HepG2 (cell line): ENCODE measurements around the gene DOCK9. TPM values are rescaled to one million over a fixed set of nuclear protein-coding genes. Genes with fewer than 3 reads are reported as not detected.

Experiments
- ATAC-seq: fragments of 200-7000 bp; cut with Tn5 transposase; 3 replicates; pipeline ENCODE4 v1.9.1; 2020; ENCODE audit warnings: mild to moderate bottlenecking, moderate library complexity
- BruUV-seq: library from RNA; stranded (reverse); fragments of 400-500 nt; replicated peaks from 2 replicates; lab custom pipeline; 2021; lab: Mats Ljungman, UMichigan
- CTCF ChIA-PET: fragments of 300-600 bp; formaldehyde crosslinking; extraction: SDS; loops from one replicate; lab custom pipeline; 2021; ENCODE audit warnings: low total read pairs, inconsistent platforms, low intra/inter-chr PET ratio; lab: Yijun Ruan, JAX
- POLR2A ChIA-PET: fragments of 350-600 bp; sonication (Branson Sonifier 250); formaldehyde crosslinking; loops from one replicate; lab custom pipeline; 2020; ENCODE audit warnings: antibody characterized with exemption, inconsistent platforms; lab: Yijun Ruan, JAX
- DNase-seq: peaks from one replicate; pipeline ENCODE4 v3.0.0-alpha.2; 2015; ENCODE audit warnings: low spot score
- FAIRE-seq: peaks from 3 replicates; lab custom pipeline; 2011; peaks lifted over from hg19 to GRCh38; lab: Jason Lieb, UNC
- H2AFZ ChIP-seq: one replicate; pipeline ENCODE4 v1.6.1; 2011; ENCODE audit warnings: low read length, inconsistent platforms
- H3K27ac ChIP-seq: fragments of 300-600 bp; 3 replicates; pipeline ENCODE4 v1.8.0; 2011; ENCODE audit warnings: mixed run types, mild to moderate bottlenecking, mixed read lengths, low read length, inconsistent platforms; ENCODE audit not compliant: insufficient read depth; ENCODE audit errors: extremely low read length
- H3K27me3 ChIP-seq, 2 experiments: fragments of 200-600 bp in 1 of 2; 2 replicates in 1 of 2; 3 replicates in 1 of 2; pipeline versions ENCODE4 v1.6.0 to v1.8.0; 2011; ENCODE audit warnings: low read length in 2 of 2, mild to moderate bottlenecking in 2 of 2, moderate library complexity in 2 of 2, inconsistent platforms in 1 of 2; ENCODE audit not compliant: insufficient read depth in 2 of 2, control insufficient read depth in 1 of 2
- H3K36me3 ChIP-seq, 2 experiments: fragments of 200-600 bp in 1 of 2; replicated peaks in 1 of 2; 2 replicates in 1 of 2; 3 replicates in 1 of 2; pipeline versions ENCODE4 v1.5.1 to v1.8.0; 2011; ENCODE audit warnings: low read length in 2 of 2, inconsistent platforms in 1 of 2; ENCODE audit not compliant: insufficient read depth in 2 of 2, control insufficient read depth in 1 of 2
- H3K4me1 ChIP-seq: 2 replicates; pipeline ENCODE4 v1.5.1; 2012; ENCODE audit warnings: low read length, inconsistent platforms; ENCODE audit not compliant: insufficient read depth
- H3K4me2 ChIP-seq: 2 replicates; pipeline ENCODE4 v1.6.0; 2011; ENCODE audit warnings: low read depth, low read length, inconsistent platforms
- H3K4me3 ChIP-seq, 3 experiments: fragments of 200-600 bp in 1 of 3; sonication (generic), shearing (Covaris generic) in 1 of 3; replicated peaks in 1 of 3; 2 replicates each; pipeline ENCODE4 v1.5.1; 2011 to 2016; ENCODE audit warnings: low read length in 3 of 3, inconsistent platforms in 2 of 3, low read depth in 2 of 3, mild to moderate bottlenecking in 2 of 3, control low read depth in 1 of 3, mixed read lengths in 1 of 3; ENCODE audit not compliant: insufficient read depth in 1 of 3
- H3K79me2 ChIP-seq: one replicate; pipeline ENCODE4 v1.6.1; 2011; ENCODE audit warnings: low read length, inconsistent platforms; ENCODE audit not compliant: insufficient read depth
- H3K9ac ChIP-seq: 2 replicates; pipeline ENCODE4 v1.6.0; 2011; ENCODE audit warnings: mild to moderate bottlenecking, low read depth, low read length, inconsistent platforms; ENCODE audit not compliant: insufficient read depth
- H3K9me3 ChIP-seq: 2 replicates; pipeline ENCODE4 v1.5.1; 2012; ENCODE audit warnings: mild to moderate bottlenecking, low read length
- H4K20me1 ChIP-seq: 2 replicates; pipeline ENCODE4 v1.6.0; 2011; ENCODE audit warnings: inconsistent platforms, mild to moderate bottlenecking, low read length, moderate library complexity; ENCODE audit not compliant: insufficient read depth
- LCORL ChIP-seq, 2 experiments: fragments of 450-650 bp in 1 of 2; sonication (generic) in 1 of 2; formaldehyde crosslinking in 1 of 2; IDR thresholded peaks; 2 replicates each; pipeline versions ENCODE4 v1.5.0 to v1.6.1; 2017 to 2020; ENCODE audit warnings: antibody characterized with exemption in 1 of 2, missing genetic modification reagents in 1 of 2
- MXD3 ChIP-seq: IDR thresholded peaks from 2 replicates; pipeline ENCODE4 v1.6.1; 2016; ENCODE audit warnings: mild to moderate bottlenecking, missing biosample characterization, missing genetic modification reagents
- PBX2 ChIP-seq: IDR thresholded peaks from 2 replicates; pipeline ENCODE4 v1.6.1; 2016; ENCODE audit warnings: control low read depth
- RNF2 ChIP-seq: fragments of 450-650 bp; conservative IDR thresholded peaks from 2 replicates; pipeline ENCODE4 v1.6.1; 2016; ENCODE audit warnings: low read depth
- RORA ChIP-seq: sonication (generic); formaldehyde crosslinking; IDR thresholded peaks from 2 replicates; pipeline ENCODE4 v1.5.0; 2020; ENCODE audit warnings: mild to moderate bottlenecking, missing genetic modification reagents, moderate library complexity
- SMARCC2 ChIP-seq: fragments of 450-650 bp; IDR thresholded peaks from 2 replicates; pipeline ENCODE4 v1.6.1; 2017; ENCODE audit warnings: antibody characterized with exemption, mild to moderate bottlenecking
- ZNF570 ChIP-seq: sonication (generic); formaldehyde crosslinking; IDR thresholded peaks from 2 replicates; pipeline ENCODE4 v1.4.0; 2020; ENCODE audit warnings: mild to moderate bottlenecking, missing genetic modification reagents, borderline replicate concordance
- ZUFSP ChIP-seq: sonication (generic); formaldehyde crosslinking; IDR thresholded peaks from 2 replicates; pipeline ENCODE4 v1.9.0; 2021; ENCODE audit warnings: missing genetic modification reagents, mild to moderate bottlenecking, borderline replicate concordance
- WGBS: methylation state at CpG from one replicate; pipeline ENCODE4 v1.1.6; 2017; ENCODE audit warnings: low lambda C conversion rate; 5-methylcytosine and 5-hydroxymethylcytosine counted together
- in situ Hi-C: cut with HindIII; loops from 2 replicates; pipeline ENCODE4 v1.10.0; 2017; ENCODE audit warnings: low pct_unique_long_range_greater_than_20kb; ENCODE audit not compliant: extremely low pct_ligation_motif_present
- intact Hi-C: fragments of 100-400 bp; cut with micrococcal nuclease; formaldehyde crosslinking; loops from one replicate; pipeline ENCODE4 v1.10.0; 2022; ENCODE audit not compliant: unreplicated experiment
- polyA plus RNA-seq, 8 experiments: library from polyadenylated mRNA; depleted of rRNA in 3 of 8; stranded (reverse) in 7 of 8; unstranded in 1 of 8; fragments of >200 nt; fragmentation: Illumina TruSeq in 4 of 8; extraction: Trizol in 4 of 8; gene quantifications; 2 replicates each; pipeline versions ENCODE4 v1.2.1 to v1.2.3, GENCODE V29; 2011 to 2016; ENCODE audit warnings: low read depth in 4 of 8, missing spikeins in 1 of 8, mixed read lengths in 1 of 8; ENCODE audit not compliant: insufficient read depth in 1 of 8
- total RNA-seq, 5 experiments: library from RNA; depleted of rRNA; stranded (reverse); fragments of >200 nt; fragmentation: Illumina TruSeq; extraction: Trizol; gene quantifications; 2 replicates each; pipeline ENCODE4 v1.2.3, GENCODE V29; 2016; ENCODE audit warnings: low read depth in 1 of 5

DOCK9 gene
- total and polyA plus RNA-seq, 2 of the 13 experiments (the other 11 are each of a cell fraction or from before 2014, with no cell fraction given): 0.44 to 0.97 TPM

- no peaks in the 10 kb centered on the region for H3K79me2 ChIP-seq
- H2AFZ ChIP-seq: no peak overlapping the region
- H3K4me2 ChIP-seq: no peak overlapping the region
- no peaks in the 10 kb centered on the region for H3K4me1 ChIP-seq
- TF ChIP-seq LCORL (IDR thresholded peaks at IDR 0.05): no peak
- no peak for TF ChIP-seq LCORL (CRISPR knock-in tag; IDR thresholded peaks at IDR 0.05)
- no peak for TF ChIP-seq ZNF570 (CRISPR knock-in tag)
- no peak for TF ChIP-seq RORA (CRISPR knock-in tag)
- no peak for TF ChIP-seq ZUFSP (CRISPR knock-in tag)
- TF ChIP-seq MXD3 (CRISPR knock-in tag): no peak
- no peak for TF ChIP-seq PBX2 (CRISPR knock-in tag)
- no peak for TF ChIP-seq RNF2
- no peak for TF ChIP-seq SMARCC2
- TF ChIP-seq, all 625 proteins: peak for 0
- H3K9ac ChIP-seq: no peak overlapping the region
- no TSS peak for BruUV-seq
- intact Hi-C loops (no loop called here), in situ Hi-C loops (no loop called here)
- ATAC-seq (no peak), DNase-seq (no peak), FAIRE-seq (no peak)
- 42% methylated on average over 4 of the region's 4 CpGs for WGBS
- H3K27me3 ChIP-seq: no peaks in the 10 kb centered on the region
- CTCF ChIA-PET: no interaction called here
- H4K20me1 ChIP-seq: no peaks in the 10 kb centered on the region
- no peaks in the 10 kb centered on the region for H3K36me3 ChIP-seq
- no peak overlapping the region for H3K27ac ChIP-seq
- H3K4me3 ChIP-seq: no peak overlapping the region
- H3K9me3 ChIP-seq: no peaks in the 10 kb centered on the region
- POLR2A ChIA-PET: no interaction called here
Observed at GRCh38 chr13:99014522-99014921, 36.7 kb upstream of the DOCK9 start.
